Tongue (tissue), 2 donors: ENCODE results near the gene ATF7. TPM values are rescaled to one million over a fixed set of nuclear protein-coding genes. Genes with fewer than 3 reads are reported as not detected.
"Not testable (repeated sequence)": the region's sequence is repeated elsewhere in the genome, so short reads cannot be mapped to it uniquely, and the experiment has no call there.

Source experiments
- DNase-seq: peaks from one replicate; pipeline ENCODE4 v3.0.0-alpha.2; 2015
- total RNA-seq: library from RNA; depleted of rRNA; stranded (reverse); fragments of >200 nt; gene quantifications from one replicate; pipeline ENCODE4 v1.2.3, GENCODE V29; 2014

The ATF7 gene
- total RNA-seq, 1 donor from 2014 or later: 21.1 TPM

- DNase-seq: no peak
Measured at GRCh38 chr12:53594897-53595615, 31.1 kb downstream of the ATF7 start.

- DNase-seq: peak; percentile 29
Measured at GRCh38 chr12:53593707-53594106, 32.5 kb downstream of the ATF7 start.

- no peak for DNase-seq
Measured at GRCh38 chr12:53593031-53593430, 33.2 kb downstream of the ATF7 start.

GRCh38 chr12:53592426-53592825, 33.8 kb downstream of the ATF7 start:
- DNase-seq: no peak

- no peak for DNase-seq
Measured at GRCh38 chr12:53591301-53592206, 34.6 kb downstream of the ATF7 start.

- no peak for DNase-seq
Measured at GRCh38 chr12:53590652-53591051, 35.5 kb downstream of the ATF7 start.

- no peak for DNase-seq
Measured at GRCh38 chr12:53589915-53590314, 36.3 kb downstream of the ATF7 start.

GRCh38 chr12:53589423-53589822, 36.8 kb downstream of the ATF7 start:
- no peak for DNase-seq

- DNase-seq: no peak
Measured at GRCh38 chr12:53588123-53588522, 38.1 kb downstream of the ATF7 start.

- no peak for DNase-seq
Measured at GRCh38 chr12:53586745-53587144, 39.4 kb downstream of the ATF7 start.

- DNase-seq: no peak
Measured at GRCh38 chr12:53585448-53586125, 40.6 kb downstream of the ATF7 start.

- DNase-seq: no peak
Measured at GRCh38 chr12:53579545-53579955, 46.6 kb downstream of the ATF7 start.

- DNase-seq: no peak
Measured at GRCh38 chr12:53578783-53579182, 47.4 kb downstream of the ATF7 start.

GRCh38 chr12:53577941-53578352, 48.2 kb downstream of the ATF7 start:
- no peak for DNase-seq

- peak; percentile 53 for DNase-seq
Measured at GRCh38 chr12:53575502-53576249, 50.5 kb downstream of the ATF7 start.

GRCh38 chr12:53572134-53572758, 53.9 kb downstream of the ATF7 start:
- DNase-seq: no peak

- no peak for DNase-seq
Measured at GRCh38 chr12:53571295-53571694, 54.9 kb downstream of the ATF7 start.

GRCh38 chr12:53568809-53569557, 57.2 kb downstream of the ATF7 start:
- peak; percentile 72 for DNase-seq

- DNase-seq: no peak
Measured at GRCh38 chr12:53567961-53568808, 58.0 kb downstream of the ATF7 start.

GRCh38 chr12:53565376-53565775, 60.8 kb downstream of the ATF7 start:
- not testable (repeated sequence) for DNase-seq
